H1 (cell line): ENCODE results near the gene DGKA. TPM values are rescaled to one million over a fixed set of nuclear protein-coding genes. Genes with fewer than 3 reads are reported as not detected.

Experiments used
- EZH2 ChIP-seq: fragments of 200-600 bp; sonication (generic); IDR thresholded peaks from 2 replicates; pipeline ENCODE4 v1.7.1; 2012; ENCODE audit warnings: low read depth, mild to moderate bottlenecking, moderate library complexity, low read length, inconsistent platforms; ENCODE audit not compliant: severe bottlenecking
- GTF2F1 ChIP-seq: IDR thresholded peaks from 2 replicates; pipeline ENCODE4 v1.6.1; 2012; ENCODE audit warnings: low read depth, low read length, improper control_type of control experiment, borderline replicate concordance
- NRF1 ChIP-seq: IDR thresholded peaks from 2 replicates; pipeline ENCODE4 v1.6.1; 2011; ENCODE audit warnings: mild to moderate bottlenecking, low read depth, low read length, improper control_type of control experiment
- SP1 ChIP-seq: IDR thresholded peaks from 2 replicates; pipeline ENCODE4 v1.6.1; 2011; ENCODE audit warnings: low read depth, low read length
- polyA plus RNA-seq, 7 experiments: library from polyadenylated mRNA; depleted of rRNA in 3 of 7; stranded (reverse) in 5 of 7; unstranded in 2 of 7; fragments of >200 nt in 5 of 7; fragments of 200-250 nt in 2 of 7; gene quantifications; 1 replicate in 5 of 7; 2 replicates in 1 of 7; 4 replicates in 1 of 7; pipeline versions ENCODE4 v1.2.1 to v1.2.3, GENCODE V29; 2011 to 2013; ENCODE audit warnings: missing spikeins in 2 of 7, mixed read lengths in 2 of 7
- total RNA-seq: library from RNA; stranded (reverse); fragmentation: NEBNext Ultra II Directional; extraction: Animal tissue kit (Norgen Biotek cat#: 25700); gene quantifications from 2 replicates; pipeline ENCODE4 v1.2.1, GENCODE V29; 2021

Gene DGKA
- total and polyA plus RNA-seq, 2 of the 8 experiments (the other 6 are each of a cell fraction or from before 2014, with no cell fraction given): 15.9 to 18.0 TPM

DNA sequence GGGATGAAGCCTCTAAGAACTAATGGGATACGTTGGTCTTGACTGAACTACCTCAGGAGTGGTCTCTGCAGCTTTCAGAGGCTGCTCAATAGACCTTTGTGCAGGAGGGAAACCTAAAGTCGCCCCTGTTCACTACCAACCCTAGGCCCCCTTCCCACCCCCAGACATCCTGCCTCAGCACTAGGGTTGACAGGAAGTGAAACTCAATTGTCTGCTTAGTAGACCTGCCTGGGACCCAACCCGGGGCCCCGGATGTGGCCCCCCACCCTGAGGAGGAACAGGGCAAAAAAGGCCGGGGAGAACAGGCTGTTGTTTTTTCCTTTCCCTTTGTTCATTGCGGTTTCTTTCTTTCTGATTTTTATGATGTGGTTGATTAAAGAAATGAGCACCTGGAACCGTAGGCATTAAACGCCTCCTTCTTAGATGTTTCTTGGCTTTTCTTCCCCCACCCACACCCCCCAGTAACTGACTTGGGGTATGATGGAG is 1.6 kb upstream of the DGKA start (continued):
- TF ChIP-seq NRF1: no peak
- no peak for TF ChIP-seq GTF2F1
- TF ChIP-seq SP1: no peak
- TF ChIP-seq EZH2: no peak
